GM12891 (cell line): Measurements from ENCODE around the gene PRELP.

Experiments
- PAX5 ChIP-seq: IDR thresholded peaks from 2 replicates; pipeline ENCODE4 v1.6.1; 2011; ENCODE audit warnings: low read length, moderate library complexity, mild to moderate bottlenecking; ENCODE audit not compliant: insufficient read depth, severe bottlenecking
- POLR2A ChIP-seq: IDR thresholded peaks from 2 replicates; pipeline ENCODE4 v1.6.1; 2011; ENCODE audit warnings: low read depth, low read length, control low read depth
- POLR2AphosphoS5 ChIP-seq: IDR thresholded peaks from 2 replicates; pipeline ENCODE4 v1.6.1; 2011; ENCODE audit warnings: low read depth, low read length, control low read depth
- POU2F2 ChIP-seq: IDR thresholded peaks from 2 replicates; pipeline ENCODE4 v1.6.1; 2011; ENCODE audit warnings: low read depth, mild to moderate bottlenecking, control low read depth, low read length, moderate library complexity
- SPI1 ChIP-seq: IDR thresholded peaks from 2 replicates; pipeline ENCODE4 v1.6.1; 2011; ENCODE audit warnings: low read depth, low read length, control low read depth
- TAF1 ChIP-seq: IDR thresholded peaks from 2 replicates; pipeline ENCODE4 v1.6.1; 2011; ENCODE audit warnings: low read depth, low read length, control low read depth

- no peak for TF ChIP-seq POLR2A
- TF ChIP-seq TAF1: no peak
- no peak for TF ChIP-seq POLR2AphosphoS5
- TF ChIP-seq SPI1: no peak
- no peak for TF ChIP-seq POU2F2
- TF ChIP-seq PAX5: no peak
Measured at GRCh38 chr1:203511930-203512329, 36.3 kb downstream of the PRELP start.
